T-helper 1 cell treated with Interleukin-12 subunit alpha and Interleukin-12 subunit beta and Interleukin-4 antibody, amounts not matched to agents 30 μg/mL and 1 μg/mL, for 36 hours (primary cell): ENCODE measurements around the gene MAPK8IP1.

Experiments
- H3K27ac Mint-ChIP-seq: one replicate; pipeline ENCODE4 v1.8.0; 2021; ENCODE audit warnings: mild to moderate bottlenecking, mixed read lengths
- H3K27me3 Mint-ChIP-seq: one replicate; pipeline ENCODE4 v1.8.0; 2021; ENCODE audit warnings: low read depth, mixed read lengths
- H3K36me3 Mint-ChIP-seq: one replicate; pipeline ENCODE4 v1.8.0; 2021; ENCODE audit warnings: low read depth, mixed read lengths
- H3K4me1 Mint-ChIP-seq: one replicate; pipeline ENCODE4 v1.8.0; 2021; ENCODE audit warnings: low read depth, mixed read lengths
- H3K4me3 Mint-ChIP-seq: one replicate; pipeline ENCODE4 v1.8.0; 2021; ENCODE audit warnings: mild to moderate bottlenecking, moderate library complexity, mixed read lengths
- H3K9me3 Mint-ChIP-seq: one replicate; pipeline ENCODE4 v1.8.0; 2021; ENCODE audit warnings: mixed read lengths

Gene MAPK8IP1

DNA sequence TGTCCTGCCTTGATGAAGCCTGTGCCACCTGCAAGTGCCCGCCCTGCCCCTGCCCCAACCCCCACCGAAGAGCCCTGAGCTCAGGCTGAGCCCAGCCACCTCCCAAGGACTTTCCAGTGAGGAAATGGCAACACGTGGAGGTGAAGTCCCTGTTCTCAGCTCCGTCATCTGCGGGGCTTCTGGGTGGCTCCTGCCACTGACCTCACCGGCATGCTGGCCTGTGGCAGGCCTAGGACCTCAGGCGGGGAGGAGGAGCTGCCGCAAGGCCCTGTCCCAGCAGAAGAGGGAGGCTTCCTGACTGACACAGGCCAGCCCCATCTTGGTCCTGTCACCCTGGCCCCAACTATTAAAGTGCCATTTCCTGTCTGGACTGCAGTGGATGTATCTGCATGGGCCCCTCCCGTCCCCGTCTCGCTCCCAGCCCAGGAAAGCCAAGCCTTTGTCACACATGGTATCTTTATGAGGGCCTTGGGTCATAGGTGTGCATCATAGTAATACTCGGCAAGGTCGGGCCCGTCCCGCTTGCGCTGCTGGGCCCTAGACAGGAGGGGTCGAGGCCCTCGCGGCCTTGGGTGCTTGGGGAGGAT, 20.7 kb downstream of the MAPK8IP1 start:
- peaks cover 2% of the 10 kb centered on the region for H3K4me1 Mint-ChIP-seq
- H3K27ac Mint-ChIP-seq, result no peak overlapping the region
- no peaks in the 10 kb centered on the region for H3K9me3 Mint-ChIP-seq
- H3K27me3 Mint-ChIP-seq, result peaks cover 9% of the 10 kb centered on the region
- no peak overlapping the region for H3K4me3 Mint-ChIP-seq
- H3K36me3 Mint-ChIP-seq, result peaks cover 1% of the 10 kb centered on the region

DNA sequence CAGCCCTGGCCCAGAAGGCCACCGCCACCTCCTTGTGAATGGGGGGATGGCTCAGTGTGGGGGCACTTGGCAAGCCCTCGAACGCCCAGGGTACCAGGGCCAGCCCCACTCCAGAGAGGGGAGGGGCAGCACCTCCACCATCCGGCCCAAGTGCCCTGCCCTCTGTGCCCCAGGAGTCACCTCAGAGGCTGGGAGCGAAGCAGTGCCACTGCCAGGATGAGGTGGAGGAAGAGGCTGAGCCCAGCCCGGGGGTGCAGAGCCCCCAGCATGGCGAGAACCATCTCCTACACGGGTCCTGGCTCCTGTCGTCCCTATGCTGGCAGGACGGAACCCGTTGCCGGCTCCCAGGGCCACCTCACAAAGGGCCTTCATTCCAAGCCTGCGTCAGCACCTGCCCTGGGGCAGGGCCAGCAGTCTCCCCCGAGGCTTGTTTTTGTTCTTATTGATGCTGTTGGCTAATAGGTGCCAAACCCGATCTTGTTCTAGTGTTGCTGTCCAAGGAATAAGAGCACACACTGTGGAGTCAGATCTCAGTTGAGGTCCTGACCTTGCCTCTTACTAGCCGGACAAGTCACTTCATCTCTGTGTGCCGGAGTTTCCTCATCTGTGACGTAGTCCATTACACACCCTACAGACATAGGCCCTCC, 21.6 kb downstream of the MAPK8IP1 start, which contains the start of gene FREY1:
TSS of gene FREY1 (minus strand) at position 307 of the 647 bp plus-strand sequence. CDS start at position 281, 26 bp downstream.
- Mint-ChIP-seq H3K4me1 (peaks cover 2% of the 10 kb centered on the region), H3K27ac (no peak within 1 kb of the TSS), H3K27me3 (peaks cover under 1% of the 10 kb centered on the region), H3K36me3 (peaks cover 5% of the 10 kb centered on the region), H3K4me3 (no peak within 1 kb of the TSS), H3K9me3 (no peaks in the 10 kb centered on the region)

DNA sequence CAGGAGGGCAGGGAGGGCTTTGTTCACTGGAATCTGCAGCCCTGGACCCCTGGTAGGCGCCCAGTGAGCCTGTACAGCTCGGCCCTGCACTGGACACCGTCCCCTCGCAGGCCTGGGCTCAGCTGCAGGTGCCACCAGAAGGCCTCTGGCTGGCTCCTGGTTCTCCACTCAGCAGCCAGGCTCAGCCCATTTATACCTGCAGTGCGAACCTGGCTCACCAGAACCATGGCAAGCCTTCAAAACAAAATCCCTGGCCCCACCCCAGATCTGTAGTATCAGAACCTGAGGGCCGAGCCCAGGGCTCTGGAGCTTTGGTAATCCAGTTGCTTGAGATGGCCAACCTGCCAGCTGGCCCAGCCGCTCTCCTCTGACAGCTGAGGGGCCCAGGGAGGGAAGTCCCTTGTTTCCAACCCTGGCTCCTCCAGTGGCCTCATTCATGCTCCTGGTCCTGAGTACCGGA, 22.5 kb downstream of the MAPK8IP1 start:
- H3K9me3 Mint-ChIP-seq, result no peaks in the 10 kb centered on the region
- no peak overlapping the region for H3K27ac Mint-ChIP-seq
- H3K27me3 Mint-ChIP-seq, result no peaks in the 10 kb centered on the region
- H3K4me1 Mint-ChIP-seq, result peaks cover 2% of the 10 kb centered on the region
- H3K4me3 Mint-ChIP-seq, result no peak overlapping the region
- peaks cover 5% of the 10 kb centered on the region for H3K36me3 Mint-ChIP-seq

DNA sequence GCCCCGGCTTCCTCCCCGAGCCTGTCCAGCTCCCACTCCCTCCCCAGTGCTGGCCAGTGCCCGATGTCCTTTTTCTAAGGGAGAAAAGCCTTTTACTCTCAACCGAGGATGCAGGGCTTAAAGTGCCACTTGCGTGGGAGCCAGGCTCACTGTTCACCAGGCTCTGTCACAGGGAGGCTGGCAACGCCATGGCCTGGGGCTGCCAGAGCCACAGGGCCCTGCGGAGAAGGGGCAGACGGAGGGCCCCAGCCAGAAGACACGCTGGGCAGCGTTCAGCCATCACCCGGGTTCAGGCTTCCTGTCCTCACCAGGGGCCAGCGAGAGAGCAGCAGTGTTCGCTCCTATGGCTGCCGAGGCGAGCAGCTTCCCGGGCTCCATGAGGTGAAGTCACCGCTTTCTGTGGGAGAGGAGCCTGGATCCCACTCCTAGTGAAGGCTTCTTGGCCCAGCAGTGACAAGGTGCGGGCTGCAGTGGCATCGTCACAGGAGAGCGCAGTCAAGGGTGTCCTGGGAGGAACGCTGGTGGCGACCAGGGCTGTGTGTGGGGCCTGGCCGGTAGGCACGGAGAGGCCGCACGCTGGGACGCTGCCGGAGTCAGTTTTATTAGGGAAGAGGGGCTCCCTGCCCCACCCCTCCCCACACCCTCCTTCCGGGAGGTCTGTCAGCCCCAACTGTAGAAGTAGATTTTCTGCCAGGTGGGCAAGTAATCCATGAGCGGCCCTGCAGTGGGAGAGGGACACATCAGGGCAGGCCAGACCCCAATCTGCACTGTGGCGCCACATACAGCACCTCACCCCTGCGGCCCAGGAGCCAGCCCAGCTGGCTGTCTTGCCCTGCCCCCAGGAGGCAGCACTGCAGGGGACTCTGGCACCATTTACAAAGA, 24.4 kb downstream of the MAPK8IP1 start:
- no peaks in the 10 kb centered on the region for H3K9me3 Mint-ChIP-seq
- no peak overlapping the region for H3K4me3 Mint-ChIP-seq
- no peak overlapping the region for H3K27ac Mint-ChIP-seq
- peaks cover 4% of the 10 kb centered on the region for H3K4me1 Mint-ChIP-seq
- peaks cover 6% of the 10 kb centered on the region for H3K36me3 Mint-ChIP-seq
- H3K27me3 Mint-ChIP-seq, result no peaks in the 10 kb centered on the region

DNA sequence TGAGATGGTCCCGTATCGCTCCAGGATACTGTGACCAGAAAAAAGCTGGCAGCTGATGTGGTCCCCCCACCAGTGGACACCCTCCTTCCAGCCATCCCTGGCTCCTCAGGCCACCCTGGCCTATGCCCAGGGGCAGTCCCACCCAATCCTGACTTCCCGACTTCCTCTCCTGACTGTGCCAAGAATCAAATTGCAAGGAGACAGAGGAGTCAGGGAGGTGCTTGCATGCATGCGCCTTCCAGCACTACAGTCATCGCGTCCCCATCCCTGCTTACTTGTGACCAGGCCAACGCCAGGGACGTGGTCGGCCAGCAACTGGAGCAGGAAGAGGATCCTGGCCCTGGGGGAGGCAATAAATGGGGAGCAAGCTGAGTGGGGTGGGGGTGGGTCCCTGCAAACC, 25.2 kb downstream of the MAPK8IP1 start:
- Mint-ChIP-seq H3K27me3 (no peaks in the 10 kb centered on the region), H3K4me1 (peaks cover 4% of the 10 kb centered on the region), H3K36me3 (peaks cover 6% of the 10 kb centered on the region), H3K4me3 (no peak overlapping the region), H3K9me3 (no peaks in the 10 kb centered on the region), H3K27ac (no peak overlapping the region)

DNA sequence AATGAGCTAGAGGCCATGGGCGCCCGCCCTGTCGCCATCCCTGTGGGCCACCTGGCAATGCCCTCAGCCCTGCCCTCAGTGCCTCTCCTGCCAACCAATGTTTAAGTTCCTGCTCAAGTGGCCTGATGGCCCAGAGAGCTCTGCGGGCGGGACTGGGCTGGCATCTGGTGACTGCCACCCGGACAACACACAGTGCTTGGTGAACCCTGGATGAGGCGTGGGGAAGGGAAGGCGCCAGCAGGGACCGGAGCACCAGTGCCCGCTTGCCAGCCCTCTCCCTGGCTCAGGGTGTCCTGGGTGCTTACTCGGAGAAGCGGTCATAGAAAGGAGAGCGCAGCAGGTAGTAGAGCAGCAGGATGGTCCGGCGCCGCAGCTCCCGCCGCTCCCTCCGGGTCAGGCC, 28.1 kb downstream of the MAPK8IP1 start:
- Mint-ChIP-seq H3K27ac (no peak overlapping the region), H3K36me3 (peaks cover 10% of the 10 kb centered on the region), H3K4me3 (no peak overlapping the region), H3K27me3 (no peaks in the 10 kb centered on the region), H3K4me1 (peaks cover 12% of the 10 kb centered on the region), H3K9me3 (no peaks in the 10 kb centered on the region)

DNA sequence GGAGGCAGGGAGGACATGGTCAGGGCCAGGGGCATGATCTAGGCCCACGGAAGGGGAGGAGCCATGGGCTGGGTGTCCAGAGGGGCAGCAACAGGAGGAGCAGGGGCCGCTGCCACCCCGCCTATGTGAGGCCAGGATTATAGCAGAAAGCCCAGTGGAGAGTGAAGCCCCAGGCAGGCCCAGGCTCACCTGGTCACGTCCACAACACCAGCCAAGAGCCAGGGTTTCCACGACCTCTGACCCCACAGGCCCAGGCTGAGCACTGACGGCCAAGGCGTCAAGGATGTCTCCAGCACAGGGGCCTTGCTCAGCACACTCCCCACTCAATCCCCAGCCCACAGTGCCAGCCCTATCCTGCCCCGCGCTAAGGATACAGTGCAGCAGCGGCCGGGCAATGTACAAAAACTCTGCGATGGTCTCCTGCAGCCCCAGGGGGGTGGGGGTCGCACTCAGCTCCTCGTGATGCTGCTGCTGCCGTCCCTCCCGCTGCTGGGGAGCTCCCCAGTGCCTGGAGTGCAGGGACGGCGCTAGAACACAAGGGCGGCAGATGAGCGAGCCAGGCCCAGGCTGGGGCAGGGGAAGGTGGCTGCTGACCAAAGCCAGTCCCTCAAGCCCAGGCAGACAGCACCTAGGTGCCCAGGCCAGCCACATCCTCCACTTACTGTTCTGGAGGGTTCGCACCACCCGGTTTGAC, 28.6 kb downstream of the MAPK8IP1 start:
- H3K36me3 Mint-ChIP-seq, result peaks cover 10% of the 10 kb centered on the region
- H3K27me3 Mint-ChIP-seq, result no peaks in the 10 kb centered on the region
- no peak overlapping the region for H3K27ac Mint-ChIP-seq
- no peak overlapping the region for H3K4me3 Mint-ChIP-seq
- H3K4me1 Mint-ChIP-seq, result peaks cover 13% of the 10 kb centered on the region
- no peaks in the 10 kb centered on the region for H3K9me3 Mint-ChIP-seq

DNA sequence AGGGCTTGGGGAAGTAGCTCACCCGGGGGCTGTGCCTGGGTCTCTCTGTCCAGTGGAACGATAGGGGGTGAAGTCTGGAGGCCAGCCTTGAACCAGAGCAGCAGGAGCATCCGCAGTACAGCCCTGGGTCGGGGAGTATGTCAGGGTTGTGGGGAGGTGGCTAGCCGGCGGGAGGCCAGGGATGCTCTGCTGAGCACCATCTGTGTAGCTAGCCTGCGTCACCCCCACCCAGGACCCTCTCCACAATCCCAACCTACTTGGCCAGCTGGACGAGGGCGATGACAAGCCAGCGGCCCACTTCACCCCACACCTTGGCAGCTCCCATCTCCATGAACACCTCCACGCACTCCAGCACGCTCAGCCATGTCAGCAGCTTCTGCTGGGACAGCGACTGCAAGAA, 30.0 kb downstream of the MAPK8IP1 start:
- Mint-ChIP-seq H3K4me3 (peak overlapping the region; percentile 28), H3K4me1 (peaks cover 13% of the 10 kb centered on the region), H3K27ac (no peak overlapping the region), H3K36me3 (peaks cover 10% of the 10 kb centered on the region), H3K27me3 (no peaks in the 10 kb centered on the region), H3K9me3 (no peaks in the 10 kb centered on the region)

DNA sequence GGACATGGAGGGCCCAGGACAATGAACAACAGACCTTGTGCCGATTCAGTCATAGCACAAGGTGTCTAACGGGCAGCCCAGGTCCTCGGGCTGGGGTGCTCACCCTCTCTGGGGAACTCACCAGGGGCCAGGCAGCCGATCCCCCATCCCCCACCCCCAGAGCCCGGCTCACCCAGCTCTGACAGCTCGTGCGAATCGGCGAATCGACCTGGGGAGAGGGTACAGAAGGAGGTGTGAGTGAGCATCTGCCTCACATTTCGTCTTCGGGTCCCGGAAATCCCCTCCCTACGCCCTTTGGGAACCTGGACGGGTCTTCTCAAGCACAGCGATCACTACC, 31.8 kb downstream of the MAPK8IP1 start:
- peaks cover 13% of the 10 kb centered on the region for H3K4me1 Mint-ChIP-seq
- peak overlapping the region; percentile 86 for H3K4me3 Mint-ChIP-seq
- peaks cover 8% of the 10 kb centered on the region for H3K36me3 Mint-ChIP-seq
- H3K27ac Mint-ChIP-seq, result peak overlapping the region; percentile 96
- peaks cover 12% of the 10 kb centered on the region for H3K27me3 Mint-ChIP-seq
- no peaks in the 10 kb centered on the region for H3K9me3 Mint-ChIP-seq

DNA sequence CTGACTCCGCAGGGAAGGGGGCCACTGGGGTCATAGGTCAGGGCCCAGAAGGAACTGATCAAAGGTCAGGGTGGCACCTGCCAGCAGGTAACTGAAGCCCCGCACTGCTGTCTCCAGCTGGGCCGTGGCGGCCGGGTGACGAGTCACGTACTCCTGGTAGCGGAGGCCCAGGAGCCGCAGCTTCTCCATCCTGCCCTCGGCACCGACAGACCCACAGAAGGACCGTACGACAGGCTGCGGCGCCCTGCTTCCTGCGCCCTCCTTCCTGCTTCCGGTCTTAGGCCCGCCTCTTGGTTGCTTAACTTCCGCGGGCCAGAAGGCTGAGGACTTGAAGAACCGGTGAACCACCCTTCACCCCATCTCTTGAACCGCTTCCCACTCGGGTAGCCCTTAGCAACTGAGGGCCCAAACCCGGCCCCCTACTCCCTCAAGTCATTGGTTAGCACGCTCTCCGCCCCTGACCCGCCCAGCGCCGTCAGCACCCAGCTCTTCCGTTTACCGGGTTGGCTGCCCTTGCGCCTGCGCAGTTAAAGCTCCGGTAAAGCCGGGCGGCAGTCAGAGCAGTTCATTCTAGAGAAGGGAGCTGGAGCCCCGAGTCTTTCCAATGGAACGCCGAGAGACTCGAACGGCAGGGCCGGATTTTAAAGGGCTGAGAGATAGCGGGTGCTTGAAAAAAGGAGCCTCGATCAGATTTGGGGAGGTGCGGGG, 32.3 kb downstream of the MAPK8IP1 start, which contains the start of gene PEX16:
TSS of gene PEX16 (minus strand) at position 255 of the 708 bp plus-strand sequence. CDS start at position 189, 66 bp downstream.
- H3K4me1 Mint-ChIP-seq, result peaks cover 13% of the 10 kb centered on the region

DNA sequence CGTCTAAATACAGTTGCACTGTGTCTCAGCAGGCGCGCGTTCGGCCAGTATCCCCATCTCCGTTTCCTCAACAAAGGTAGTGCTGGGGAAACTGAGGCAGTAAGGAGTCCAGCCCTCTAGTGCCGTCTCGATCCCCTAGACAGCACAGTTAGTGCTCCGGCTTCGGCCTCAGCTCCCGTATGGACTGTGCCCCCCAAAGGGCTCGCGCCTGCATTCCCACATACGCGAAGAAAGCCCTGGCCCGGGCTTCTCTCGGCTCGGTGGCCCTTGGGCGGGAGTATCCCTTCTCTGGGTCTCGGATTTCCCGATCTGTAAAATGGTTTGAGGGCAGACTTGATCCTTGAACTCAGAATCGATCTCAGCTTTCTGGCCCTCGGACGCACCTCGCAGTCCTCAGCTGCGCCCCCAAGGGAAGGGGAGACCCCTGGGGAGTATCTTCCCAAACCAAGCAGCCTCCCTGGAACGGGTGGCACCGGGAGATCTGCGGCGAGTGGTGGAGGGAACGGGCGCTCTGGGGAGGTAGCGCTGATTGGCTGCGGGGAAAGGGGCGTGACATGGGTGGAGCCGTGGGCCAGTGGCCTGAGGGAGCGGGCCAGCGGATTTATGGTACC, 33.0 kb downstream of the MAPK8IP1 start:
- H3K9me3 Mint-ChIP-seq, result no peaks in the 10 kb centered on the region
- peak overlapping the region; percentile 96 for H3K27ac Mint-ChIP-seq
- peaks cover 8% of the 10 kb centered on the region for H3K36me3 Mint-ChIP-seq
- H3K27me3 Mint-ChIP-seq, result peaks cover 16% of the 10 kb centered on the region
- peak overlapping the region; percentile 86 for H3K4me3 Mint-ChIP-seq
- peaks cover 16% of the 10 kb centered on the region for H3K4me1 Mint-ChIP-seq

More for the DNA sequence above, 32.3 kb downstream of the MAPK8IP1 start, which contains the start of gene PEX16:
- Mint-ChIP-seq H3K4me3 (peak within 1 kb of the TSS; percentile 86), H3K36me3 (peaks cover 8% of the 10 kb centered on the region), H3K9me3 (no peaks in the 10 kb centered on the region), H3K27ac (peak within 1 kb of the TSS; percentile 96), H3K27me3 (peaks cover 12% of the 10 kb centered on the region)

DNA sequence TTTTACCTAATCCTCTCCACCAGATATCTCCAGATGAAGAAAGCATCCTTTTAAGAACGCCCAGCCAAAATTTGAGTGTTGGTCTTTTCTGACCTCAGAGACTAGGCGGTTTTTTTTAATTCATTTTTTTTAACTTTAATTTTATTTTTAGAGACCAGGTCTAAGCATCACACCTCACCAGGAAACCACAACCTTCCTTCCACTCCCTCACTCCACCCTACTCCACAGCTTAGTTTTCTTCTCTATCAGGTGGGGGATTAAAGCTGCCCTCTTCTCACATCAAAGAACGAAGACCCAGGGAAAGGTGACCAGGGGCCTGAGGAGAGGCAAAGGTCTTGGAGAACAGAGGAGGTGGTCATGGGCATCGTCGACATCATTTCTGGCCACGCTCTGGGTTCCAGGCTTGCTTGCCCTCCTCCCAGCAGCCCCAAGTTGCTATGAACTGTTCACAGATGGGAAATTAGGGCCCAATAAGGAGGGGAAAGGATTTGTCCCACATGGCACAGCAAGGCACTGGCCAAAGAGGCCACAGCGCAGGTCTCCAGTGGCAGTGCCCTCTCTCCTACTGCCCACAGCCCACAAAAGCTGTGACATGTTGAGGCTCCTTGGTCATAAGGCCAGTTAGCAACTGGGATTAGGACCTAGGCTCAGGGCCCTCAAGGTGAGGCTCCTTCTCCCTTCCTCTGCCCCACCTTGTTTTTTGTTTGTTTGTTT, 33.7 kb downstream of the MAPK8IP1 start:
- Mint-ChIP-seq H3K4me3 (peak overlapping the region; percentile 86), H3K27me3 (peaks cover 21% of the 10 kb centered on the region), H3K9me3 (no peaks in the 10 kb centered on the region), H3K36me3 (peaks cover 8% of the 10 kb centered on the region), H3K27ac (peak overlapping the region; percentile 96), H3K4me1 (peaks cover 16% of the 10 kb centered on the region)
